Neural crest cell (in vitro differentiated cells): Measurements from ENCODE around the gene RNF145. TPM values are rescaled to one million over a fixed set of nuclear protein-coding genes. Genes with fewer than 3 reads are reported as not detected.

Experiments used
- DNase-seq: peaks from one replicate; pipeline ENCODE4 v3.0.0; 2021; ENCODE audit warnings: low read depth, mixed read lengths, low spot score
- H3K27ac Mint-ChIP-seq: one replicate; pipeline ENCODE4 v1.8.0; 2021; ENCODE audit warnings: mild to moderate bottlenecking, mixed read lengths; ENCODE audit not compliant: unreplicated experiment
- H3K27me3 Mint-ChIP-seq: 2 replicates; pipeline ENCODE4 v1.8.0; 2021; ENCODE audit warnings: low read depth, mild to moderate bottlenecking, mixed read lengths
- H3K36me3 Mint-ChIP-seq: 2 replicates; pipeline ENCODE4 v1.8.0; 2021; ENCODE audit warnings: low read depth, mild to moderate bottlenecking, mixed read lengths
- H3K4me1 Mint-ChIP-seq: 2 replicates; pipeline ENCODE4 v1.8.0; 2021; ENCODE audit warnings: mixed read lengths
- H3K4me3 Mint-ChIP-seq: one replicate; pipeline ENCODE4 v1.8.0; 2021; ENCODE audit warnings: mild to moderate bottlenecking, mixed read lengths
- H3K9me3 Mint-ChIP-seq: 2 replicates; pipeline ENCODE4 v1.8.0; 2021; ENCODE audit warnings: mixed read lengths
- total RNA-seq: library from RNA; stranded (reverse); gene quantifications from 2 replicates; pipeline ENCODE4 v1.2.1, GENCODE V29; 2021
- TF ChIP-seq, protein P1 (sequence below): fragments of 200-600 bp; sonication (generic); conservative IDR thresholded peaks from 2 replicates; pipeline ENCODE4 v1.5.0; 2021; ENCODE audit warnings: antibody characterized with exemption, mild to moderate bottlenecking

RNF145 gene
- total RNA-seq, 1 donor from 2014 or later, result 95.2 TPM

DNA sequence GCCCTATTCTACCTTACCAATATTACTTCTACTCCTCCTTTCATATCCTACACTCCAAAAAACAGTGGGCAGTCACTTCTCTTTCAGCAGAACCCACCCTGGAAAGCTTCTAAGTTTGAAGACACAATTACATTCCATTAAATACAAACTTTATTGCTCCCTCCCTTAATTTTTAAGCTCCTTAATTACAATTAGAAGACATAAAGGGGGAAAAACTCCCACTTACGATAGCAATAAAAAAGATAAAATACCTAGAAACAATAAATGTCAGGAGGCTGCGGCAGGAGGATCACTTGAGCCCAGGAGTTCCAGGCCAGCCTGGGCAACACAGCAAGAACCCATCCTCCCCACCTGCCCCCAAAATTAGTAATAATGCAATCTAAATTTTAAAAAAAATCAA lies 9.6 kb downstream of the RNF145 start:
- DNase-seq, result no peak
- Mint-ChIP-seq H3K9me3 (no peaks in the 10 kb centered on the region), H3K36me3 (peaks cover 6% of the 10 kb centered on the region), H3K27me3 (no peaks in the 10 kb centered on the region), H3K4me1 (peaks cover 7% of the 10 kb centered on the region), H3K4me3 (no peak overlapping the region), H3K27ac (no peak overlapping the region)
- TF ChIP-seq, protein P1, sequence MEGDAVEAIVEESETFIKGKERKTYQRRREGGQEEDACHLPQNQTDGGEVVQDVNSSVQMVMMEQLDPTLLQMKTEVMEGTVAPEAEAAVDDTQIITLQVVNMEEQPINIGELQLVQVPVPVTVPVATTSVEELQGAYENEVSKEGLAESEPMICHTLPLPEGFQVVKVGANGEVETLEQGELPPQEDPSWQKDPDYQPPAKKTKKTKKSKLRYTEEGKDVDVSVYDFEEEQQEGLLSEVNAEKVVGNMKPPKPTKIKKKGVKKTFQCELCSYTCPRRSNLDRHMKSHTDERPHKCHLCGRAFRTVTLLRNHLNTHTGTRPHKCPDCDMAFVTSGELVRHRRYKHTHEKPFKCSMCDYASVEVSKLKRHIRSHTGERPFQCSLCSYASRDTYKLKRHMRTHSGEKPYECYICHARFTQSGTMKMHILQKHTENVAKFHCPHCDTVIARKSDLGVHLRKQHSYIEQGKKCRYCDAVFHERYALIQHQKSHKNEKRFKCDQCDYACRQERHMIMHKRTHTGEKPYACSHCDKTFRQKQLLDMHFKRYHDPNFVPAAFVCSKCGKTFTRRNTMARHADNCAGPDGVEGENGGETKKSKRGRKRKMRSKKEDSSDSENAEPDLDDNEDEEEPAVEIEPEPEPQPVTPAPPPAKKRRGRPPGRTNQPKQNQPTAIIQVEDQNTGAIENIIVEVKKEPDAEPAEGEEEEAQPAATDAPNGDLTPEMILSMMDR, result no peak

DNA sequence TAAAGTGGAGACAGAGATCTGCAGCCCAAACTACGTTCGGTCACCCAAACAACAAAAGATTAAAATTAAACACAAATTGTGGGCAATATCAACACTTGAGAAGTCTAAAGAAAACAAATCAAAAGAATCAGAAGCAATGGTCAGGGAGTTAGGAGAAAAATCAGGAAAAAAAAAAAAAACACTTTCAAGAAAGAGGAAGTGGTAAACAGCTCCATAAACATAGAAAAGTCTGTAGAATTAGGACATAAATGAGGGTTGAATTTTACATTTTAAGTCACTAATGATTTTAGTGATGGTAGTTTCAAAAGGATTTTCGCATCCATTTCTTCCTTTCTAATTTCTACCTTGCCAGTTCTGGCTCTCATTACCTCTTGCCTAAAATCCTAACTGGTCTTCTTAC lies 10.1 kb downstream of the RNF145 start:
- Mint-ChIP-seq H3K27ac (no peak overlapping the region), H3K4me1 (peaks cover 5% of the 10 kb centered on the region), H3K9me3 (no peaks in the 10 kb centered on the region), H3K4me3 (no peak overlapping the region), H3K36me3 (peaks cover 6% of the 10 kb centered on the region), H3K27me3 (no peaks in the 10 kb centered on the region)
- no peak for DNase-seq
- TF ChIP-seq, protein P1, result no peak

DNA sequence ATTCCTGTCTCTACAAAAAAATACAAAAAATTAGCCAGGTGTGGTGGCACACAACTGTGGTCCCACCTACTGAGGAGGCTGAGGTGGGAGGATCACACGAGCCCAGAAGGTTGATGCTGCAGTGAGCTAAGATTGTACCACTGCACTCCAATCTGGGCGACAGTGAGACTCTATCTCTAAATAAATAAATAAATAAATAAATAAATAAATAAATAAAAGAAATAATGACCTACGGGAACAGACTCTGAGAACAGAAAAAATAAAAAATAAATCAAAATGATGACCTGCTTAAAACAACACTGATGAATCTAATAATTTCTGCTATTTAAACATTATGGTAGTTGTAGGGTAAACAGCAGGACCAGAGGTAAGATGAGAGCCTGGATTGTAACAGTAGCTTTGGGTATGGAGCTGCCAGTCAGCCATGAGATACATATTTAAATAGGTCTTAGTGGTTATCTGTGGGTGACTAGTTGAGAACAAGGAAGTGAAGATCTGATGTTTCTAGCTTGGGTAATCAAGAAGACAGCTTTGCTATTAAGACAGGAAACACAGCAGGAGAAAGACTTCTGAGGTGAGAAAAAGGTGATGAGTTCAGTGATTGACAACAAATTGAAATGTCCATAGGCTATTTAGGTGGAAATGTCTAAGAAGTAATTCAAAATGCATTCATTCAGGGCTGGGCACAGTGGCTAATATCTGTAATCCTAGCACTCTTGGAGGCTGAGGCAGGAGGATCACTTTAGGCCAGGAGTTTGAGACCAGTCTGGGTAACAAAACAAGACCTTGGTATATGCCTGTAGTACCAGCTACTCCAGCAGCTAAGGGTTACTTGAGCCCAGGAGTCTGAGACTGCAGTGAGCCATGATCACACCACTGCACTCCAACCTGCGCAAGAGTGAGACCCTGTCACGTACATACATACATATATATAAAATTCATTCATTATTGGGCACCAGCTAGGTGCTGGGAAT lies 11.0 kb downstream of the RNF145 start:
- no peaks in the 10 kb centered on the region for H3K27me3 Mint-ChIP-seq
- peaks cover 6% of the 10 kb centered on the region for H3K36me3 Mint-ChIP-seq
- TF ChIP-seq, protein P1, result no peak

DNA sequence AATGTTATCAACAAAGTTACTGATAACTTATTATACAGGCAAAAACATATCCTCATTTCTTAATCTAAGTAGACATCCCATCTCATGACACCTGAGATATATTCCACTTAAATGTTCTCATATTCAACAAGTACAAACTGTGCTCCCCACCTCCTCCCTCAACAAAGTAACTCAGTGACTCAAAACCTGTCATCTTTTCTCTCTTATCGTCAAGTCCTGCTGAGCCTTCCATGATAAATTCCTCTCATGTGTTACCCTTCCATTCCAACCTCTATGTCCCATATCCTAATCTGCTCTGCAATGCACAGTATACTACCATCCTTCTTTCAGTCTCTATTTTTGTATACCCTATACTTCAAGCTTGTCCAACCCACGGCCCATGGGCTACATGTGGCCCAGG lies 13.6 kb downstream of the RNF145 start:
- Mint-ChIP-seq H3K36me3 (peaks cover 12% of the 10 kb centered on the region), H3K4me1 (no peaks in the 10 kb centered on the region), H3K27me3 (no peaks in the 10 kb centered on the region), H3K4me3 (no peak overlapping the region), H3K27ac (no peak overlapping the region), H3K9me3 (no peaks in the 10 kb centered on the region)
- DNase-seq, result no peak
- TF ChIP-seq, protein P1, result no peak

More for the DNA sequence above, 11.0 kb downstream of the RNF145 start:
- no peak for DNase-seq
- H3K4me3 Mint-ChIP-seq, result no peak overlapping the region
- no peaks in the 10 kb centered on the region for H3K9me3 Mint-ChIP-seq
- no peak overlapping the region for H3K27ac Mint-ChIP-seq
- H3K4me1 Mint-ChIP-seq, result peaks cover 5% of the 10 kb centered on the region

DNA sequence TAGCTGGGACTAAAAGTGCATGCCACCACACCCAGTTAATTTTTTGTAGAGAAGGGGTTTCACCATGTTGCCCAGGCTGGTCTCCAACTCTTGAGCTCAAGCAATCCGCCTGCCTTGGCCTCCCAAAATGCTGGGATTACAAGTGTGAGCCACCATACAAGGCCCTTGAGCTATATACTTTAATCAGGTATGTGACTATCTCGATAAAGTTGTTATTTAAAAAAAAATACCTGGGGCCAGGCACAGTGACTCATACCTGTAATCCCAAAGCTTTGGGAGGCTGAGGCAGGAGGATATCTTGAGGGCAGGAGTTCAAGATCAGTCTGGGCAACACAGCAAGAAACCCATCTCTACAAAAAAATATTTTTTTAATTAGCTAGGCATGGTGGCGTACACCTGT lies 19.2 kb downstream of the RNF145 start:
- TF ChIP-seq, protein P1, result no peak
- no peak for DNase-seq
- Mint-ChIP-seq H3K27me3 (no peaks in the 10 kb centered on the region), H3K9me3 (no peaks in the 10 kb centered on the region), H3K36me3 (peaks cover 20% of the 10 kb centered on the region), H3K4me1 (peaks cover 6% of the 10 kb centered on the region), H3K27ac (no peak overlapping the region), H3K4me3 (no peak overlapping the region)
